GM18909 (cell line): ENCODE measurements around the gene MDM2.
"Not testable (repeated sequence)": the region's sequence is repeated elsewhere in the genome, so short reads cannot be mapped to it uniquely, and the experiment has no call there.

Source experiments
- ATAC-seq: cut with Tn5 transposase; IDR thresholded peaks from one replicate; pipeline ENCODE4 v1.9.1; 2021; ENCODE audit warnings: mild to moderate bottlenecking; ENCODE audit not compliant: unreplicated experiment, poor library complexity

MDM2 gene

GRCh38 chr12:68804657-68805591 is 3.1 kb upstream of the MDM2 start:
- no peak for ATAC-seq

DNA sequence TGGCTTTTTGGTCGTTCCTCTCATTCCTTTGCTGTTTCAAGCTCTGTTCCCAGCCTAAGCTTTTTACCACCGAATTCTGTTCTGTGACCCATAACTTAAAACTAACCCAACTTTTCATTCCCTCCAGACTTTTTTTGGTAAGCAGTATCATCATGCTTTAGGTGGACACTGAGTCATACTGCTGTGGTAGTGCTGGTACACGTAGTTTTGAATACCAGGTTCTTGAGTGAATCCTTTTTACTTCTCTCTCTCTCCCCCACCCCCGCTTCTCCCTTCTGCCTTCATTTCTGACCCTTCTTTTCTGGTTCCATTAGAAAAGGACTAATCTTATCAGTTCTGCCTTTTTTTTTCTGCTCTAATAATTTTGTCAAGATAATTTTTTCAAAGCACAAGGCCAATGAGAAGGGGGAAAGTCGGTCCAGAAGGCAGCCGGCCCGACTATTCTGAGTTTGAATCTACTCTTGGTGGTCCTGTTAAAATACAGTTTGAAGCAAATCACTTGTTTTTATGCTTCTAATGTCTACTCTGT is 2.3 kb upstream of the MDM2 start:
- no peak for ATAC-seq

DNA sequence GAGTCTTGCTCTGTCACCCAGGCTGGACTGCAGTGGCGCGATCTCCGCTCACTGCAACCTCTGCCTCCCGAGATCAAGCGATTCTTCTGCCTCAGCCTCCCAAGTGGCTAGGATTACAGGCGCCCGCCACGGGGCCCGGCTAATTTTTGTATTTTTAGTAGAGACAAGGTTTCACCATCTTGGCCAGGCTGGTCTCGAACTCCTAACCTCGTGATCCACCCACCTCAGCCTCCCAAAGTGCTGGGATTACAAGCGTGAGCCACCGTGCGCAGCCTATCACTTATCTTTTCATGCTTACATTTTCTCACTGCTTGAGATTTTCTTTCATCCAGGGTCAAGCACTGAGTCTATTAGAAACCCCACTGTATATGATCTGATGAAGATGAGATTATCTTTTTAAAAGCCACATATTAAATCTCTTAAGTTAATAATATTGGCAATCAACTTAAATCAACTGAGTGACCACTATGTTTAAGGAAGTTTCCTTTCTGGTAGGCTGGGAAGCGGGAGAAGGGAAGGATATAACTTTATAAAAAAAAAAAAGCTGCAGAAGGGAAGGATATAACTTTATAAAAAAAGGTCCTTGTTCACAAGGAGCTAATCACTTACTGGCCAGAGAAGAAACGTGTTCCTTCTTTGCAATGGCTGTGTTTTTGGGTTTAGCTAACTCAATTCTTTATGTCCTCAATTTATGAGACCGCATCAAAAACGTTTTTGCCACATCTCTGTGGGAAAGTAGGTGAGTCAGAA is 1.3 kb upstream of the MDM2 start:
- no peak for ATAC-seq

DNA sequence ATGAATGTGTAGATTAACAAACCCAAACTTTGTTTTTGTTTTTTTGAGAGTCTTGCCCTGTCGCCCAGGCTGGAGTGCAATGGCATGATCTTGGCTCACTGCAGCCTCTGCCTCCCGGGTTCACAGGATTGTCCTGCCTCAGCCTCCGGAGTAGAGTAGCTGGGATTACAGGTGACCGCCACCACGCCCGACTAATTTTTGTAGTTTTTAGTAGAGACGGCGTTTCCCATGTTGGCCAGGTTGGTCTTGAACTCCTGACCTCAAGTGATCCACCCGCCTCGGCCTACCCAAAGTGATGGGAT is 752 bp upstream of the MDM2 start:
- not testable (repeated sequence) for ATAC-seq

DNA sequence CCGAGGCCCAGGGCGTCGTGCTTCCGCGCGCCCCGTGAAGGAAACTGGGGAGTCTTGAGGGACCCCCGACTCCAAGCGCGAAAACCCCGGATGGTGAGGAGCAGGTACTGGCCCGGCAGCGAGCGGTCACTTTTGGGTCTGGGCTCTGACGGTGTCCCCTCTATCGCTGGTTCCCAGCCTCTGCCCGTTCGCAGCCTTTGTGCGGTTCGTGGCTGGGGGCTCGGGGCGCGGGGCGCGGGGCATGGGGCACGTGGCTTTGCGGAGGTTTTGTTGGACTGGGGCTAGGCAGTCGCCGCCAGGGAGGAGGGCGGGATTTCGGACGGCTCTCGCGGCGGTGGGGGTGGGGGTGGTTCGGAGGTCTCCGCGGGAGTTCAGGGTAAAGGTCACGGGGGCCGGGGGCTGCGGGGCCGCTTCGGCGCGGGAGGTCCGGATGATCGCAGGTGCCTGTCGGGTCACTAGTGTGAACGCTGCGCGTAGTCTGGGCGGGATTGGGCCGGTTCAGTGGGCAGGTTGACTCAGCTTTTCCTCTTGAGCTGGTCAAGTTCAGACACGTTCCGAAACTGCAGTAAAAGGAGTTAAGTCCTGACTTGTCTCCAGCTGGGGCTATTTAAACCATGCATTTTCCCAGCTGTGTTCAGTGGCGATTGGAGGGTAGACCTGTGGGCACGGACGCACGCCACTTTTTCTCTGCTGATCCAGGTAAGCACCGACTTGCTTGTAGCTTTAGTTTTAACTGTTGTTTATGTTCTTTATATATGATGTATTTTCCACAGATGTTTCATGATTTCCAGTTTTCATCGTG is 612 bp downstream of the MDM2 start:
- ATAC-seq: peak; percentile 65

DNA sequence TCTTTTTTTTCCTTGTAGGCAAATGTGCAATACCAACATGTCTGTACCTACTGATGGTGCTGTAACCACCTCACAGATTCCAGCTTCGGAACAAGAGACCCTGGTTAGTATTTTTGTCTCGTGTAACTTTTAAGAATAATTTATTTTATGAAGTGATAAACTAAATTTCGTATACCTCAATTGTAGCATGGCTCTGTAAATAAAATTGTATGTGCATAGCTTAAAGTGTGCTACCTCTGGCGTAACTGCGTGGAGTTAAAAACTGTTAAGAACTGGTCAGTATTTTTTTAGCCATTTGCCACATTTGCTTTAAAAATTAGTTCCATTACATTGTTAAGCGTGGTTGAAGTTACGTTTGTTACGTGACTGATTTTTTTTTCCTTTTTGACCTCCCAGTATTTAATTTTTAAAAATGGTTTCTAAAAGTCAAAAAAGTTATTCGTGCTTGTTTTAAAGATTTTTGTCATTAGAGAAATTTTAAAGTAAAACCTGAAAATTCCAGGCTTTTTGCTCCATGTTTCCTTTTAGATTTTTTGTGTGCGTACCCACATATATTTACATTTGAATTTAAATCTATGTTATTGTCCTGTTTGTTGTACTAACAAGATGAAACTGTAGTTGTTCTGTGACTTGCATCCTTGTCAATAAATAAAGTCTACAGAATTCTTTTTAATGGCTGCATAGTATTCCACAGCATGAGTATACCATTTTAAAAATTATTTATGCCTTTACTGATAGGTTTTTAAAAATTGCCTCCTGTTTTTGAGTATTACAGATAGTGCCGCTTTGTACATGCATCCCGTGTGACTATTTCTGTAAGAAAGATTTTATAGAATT is 1.4 kb downstream of the MDM2 start:
- ATAC-seq: no peak

DNA sequence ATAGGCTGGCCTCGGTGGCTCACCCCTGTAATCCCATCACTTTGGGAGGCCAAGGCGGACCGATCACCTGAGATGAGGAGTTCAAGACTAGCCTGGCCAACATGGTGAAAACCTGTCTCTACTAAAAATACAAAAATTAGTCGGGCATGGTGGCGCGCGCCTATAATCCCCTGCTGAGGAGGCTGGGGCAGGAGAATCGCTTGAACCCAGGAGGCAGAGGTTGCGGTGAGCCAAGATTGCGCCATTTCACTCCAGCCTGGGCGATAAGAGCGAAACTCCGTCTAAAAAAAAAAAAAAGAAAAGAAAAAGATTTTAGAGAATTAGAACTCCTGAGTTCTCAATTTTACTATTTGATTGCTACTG is 2.0 kb downstream of the MDM2 start:
- ATAC-seq: not testable (repeated sequence)

DNA sequence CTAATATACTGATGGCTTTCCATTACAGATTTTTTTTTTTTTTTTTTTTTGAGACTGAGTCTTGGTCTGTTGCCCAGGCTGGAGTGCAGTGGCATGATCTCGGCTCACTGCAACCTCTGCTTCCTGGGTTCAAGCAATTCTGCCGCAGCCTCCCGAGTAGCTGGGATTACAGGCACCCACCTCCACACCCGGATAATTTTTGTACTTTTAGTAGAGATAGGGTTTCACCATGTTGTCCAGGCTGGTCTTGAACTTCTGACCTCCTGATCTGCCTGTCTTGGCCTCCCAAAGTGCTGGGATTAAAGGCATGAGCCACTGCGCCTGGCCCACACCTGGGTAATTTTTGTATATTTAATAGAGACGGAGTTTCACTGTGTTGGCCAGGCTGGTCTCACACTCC is 3.6 kb downstream of the MDM2 start:
- not testable (repeated sequence) for ATAC-seq

GRCh38 chr12:68812553-68813241 is 4.7 kb downstream of the MDM2 start:
- ATAC-seq: no peak

DNA sequence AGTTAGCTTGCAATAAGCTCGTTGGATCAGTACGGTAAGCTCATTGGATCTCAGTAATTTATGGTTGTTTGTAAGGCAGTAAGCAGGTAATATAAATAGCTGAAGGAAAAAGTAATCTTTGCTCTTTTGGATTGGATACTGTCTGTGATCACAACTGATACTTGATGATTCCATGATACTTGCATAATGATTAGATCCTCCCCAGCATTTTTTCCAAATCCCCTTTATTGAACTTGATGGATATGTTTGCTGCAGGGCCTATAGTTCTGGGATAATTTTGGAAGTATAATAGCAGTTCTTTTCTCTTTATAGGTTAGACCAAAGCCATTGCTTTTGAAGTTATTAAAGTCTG is 5.2 kb downstream of the MDM2 start:
- no peak for ATAC-seq

DNA sequence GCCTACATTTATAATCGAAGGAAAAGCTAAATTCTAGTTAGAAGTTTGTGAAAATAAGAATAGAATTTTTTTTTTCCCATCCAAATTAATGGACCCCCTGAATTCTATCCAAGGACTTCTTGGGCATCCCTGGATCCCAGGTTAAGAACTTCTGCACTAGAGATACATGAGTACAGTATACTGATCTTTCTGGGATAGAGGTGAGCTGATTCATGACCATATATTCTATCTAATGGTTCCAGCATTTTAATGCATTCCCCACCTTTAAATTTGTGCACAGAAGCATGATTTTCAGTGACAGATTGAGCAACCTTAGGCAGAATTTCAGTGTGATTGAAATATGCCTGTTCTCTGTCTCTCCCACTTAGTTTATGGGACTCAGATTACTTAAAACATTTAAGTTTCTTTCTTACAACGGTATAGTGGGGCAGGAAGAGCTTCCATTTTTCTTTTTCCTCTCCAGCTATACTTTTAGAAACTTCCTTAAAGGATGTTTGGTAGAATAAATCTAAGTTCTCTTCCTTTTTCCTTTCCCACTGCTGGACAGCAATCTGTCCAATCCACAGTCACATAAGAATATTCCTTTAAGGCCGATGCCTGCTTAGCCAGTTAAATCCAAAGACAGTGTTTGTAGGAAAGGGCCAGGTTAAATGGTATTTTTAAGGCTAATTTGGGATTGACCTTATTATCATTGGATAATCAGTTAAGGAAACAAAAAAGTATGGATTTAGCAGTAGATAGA is 6.7 kb downstream of the MDM2 start:
- no peak for ATAC-seq

GRCh38 chr12:68815232-68815927 is 7.4 kb downstream of the MDM2 start:
- no peak for ATAC-seq

GRCh38 chr12:68815928-68816800 is 8.2 kb downstream of the MDM2 start:
- ATAC-seq: no peak

DNA sequence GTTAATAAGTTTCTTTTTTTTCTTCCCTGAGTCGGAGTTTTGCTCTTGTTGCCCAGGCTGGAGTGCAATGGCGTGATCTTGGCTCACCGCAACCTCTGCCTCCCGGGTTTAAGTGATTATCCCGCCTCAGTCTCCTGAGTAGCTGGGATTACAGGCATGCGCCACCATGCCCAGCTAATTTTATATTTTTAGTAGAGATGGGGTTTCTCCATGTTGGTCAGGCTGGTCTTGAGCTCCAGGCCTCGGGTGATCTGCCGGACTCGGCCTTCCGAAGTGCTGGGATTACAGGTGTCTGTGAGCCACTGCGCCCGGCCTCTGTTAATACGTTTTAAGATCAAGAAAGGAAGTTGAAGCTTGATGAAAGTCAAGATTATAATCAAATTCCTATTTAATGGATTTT is 11.5 kb downstream of the MDM2 start:
- ATAC-seq: not testable (repeated sequence)

DNA sequence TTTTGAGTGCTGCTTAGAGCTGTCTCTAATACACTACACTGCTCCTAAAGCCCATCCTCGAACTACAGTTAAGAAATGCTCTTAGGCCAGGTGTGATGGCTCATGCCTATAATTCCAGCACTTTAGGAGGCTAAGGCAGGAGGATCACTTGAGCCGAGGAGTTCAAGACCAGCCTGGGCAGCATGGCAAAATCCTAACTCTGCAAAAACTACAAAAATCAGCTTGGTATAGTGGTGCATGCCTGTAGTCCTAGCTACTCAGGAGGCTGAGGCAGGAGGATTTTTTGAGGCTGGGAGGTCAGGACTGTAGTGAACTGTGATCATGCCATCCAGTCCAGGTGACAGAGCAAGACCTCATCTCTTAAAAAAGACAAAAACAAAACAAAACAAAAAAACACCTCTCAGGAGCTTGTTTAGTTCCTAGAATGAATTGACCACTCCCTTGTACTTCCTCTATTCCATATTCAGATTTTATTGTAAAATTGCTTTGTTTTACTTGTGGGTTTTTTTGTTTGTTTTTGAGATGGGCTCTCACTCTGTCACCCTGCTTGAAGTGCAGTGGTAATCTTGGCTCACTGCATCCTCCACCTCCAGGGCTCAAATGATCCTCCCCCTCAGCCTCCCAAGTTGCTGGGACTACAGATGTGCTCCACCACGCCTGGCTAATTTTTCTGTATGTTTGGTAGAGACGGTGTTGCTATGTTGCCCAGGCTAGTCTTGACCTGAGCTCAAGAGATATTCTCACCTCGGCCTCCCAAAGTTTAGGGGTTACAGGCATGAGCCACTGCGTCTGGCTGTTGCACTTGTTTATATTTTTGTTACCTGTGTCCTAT is 13.6 kb downstream of the MDM2 start:
- no peak for ATAC-seq

DNA sequence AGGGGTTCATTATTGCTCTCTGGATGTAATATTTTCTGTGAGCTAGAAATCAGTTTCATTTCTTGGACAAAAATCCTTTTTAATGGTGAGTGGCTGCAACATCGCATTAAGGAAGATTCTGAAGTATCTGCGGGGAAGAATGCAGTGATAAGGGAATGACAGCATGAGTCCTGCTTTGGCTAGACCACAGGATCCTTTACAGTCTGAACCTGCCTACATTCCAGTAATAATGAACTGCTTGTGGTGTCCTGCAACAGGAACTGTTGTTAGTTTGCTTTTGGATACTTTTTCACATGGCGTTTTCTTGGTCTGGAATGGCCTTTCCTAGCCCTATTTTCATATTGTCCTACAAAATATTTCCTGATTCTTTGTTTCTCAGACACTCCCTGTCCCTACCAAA is 15.7 kb downstream of the MDM2 start:
- ATAC-seq: no peak
